HG02571 (cell line): ENCODE results near the gene IGIP.
"Not testable (repeated sequence)": the region's sequence is repeated elsewhere in the genome, so short reads cannot be mapped to it uniquely, and the experiment has no call there.

Experiments
- ATAC-seq: cut with Tn5 transposase; IDR thresholded peaks from one replicate; pipeline ENCODE4 v1.9.1; 2021; ENCODE audit warnings: mild to moderate bottlenecking, moderate library complexity; ENCODE audit not compliant: unreplicated experiment

The IGIP gene

GRCh38 chr5:140140435-140140834 is 14.7 kb downstream of the IGIP start:
- ATAC-seq: no peak

GRCh38 chr5:140141241-140141640 is 15.5 kb downstream of the IGIP start:
- ATAC-seq: no peak

- ATAC-seq: no peak
Observed at GRCh38 chr5:140142246-140142645, 16.5 kb downstream of the IGIP start.

- ATAC-seq: no peak
Observed at GRCh38 chr5:140142856-140143255, 17.1 kb downstream of the IGIP start.

- ATAC-seq: no peak
Observed at GRCh38 chr5:140143521-140144258, 18.0 kb downstream of the IGIP start.

GRCh38 chr5:140145256-140145655 is 19.5 kb downstream of the IGIP start:
- no peak for ATAC-seq

GRCh38 chr5:140145818-140146522 is 20.2 kb downstream of the IGIP start:
- ATAC-seq: no peak

GRCh38 chr5:140146523-140146842 is 20.7 kb downstream of the IGIP start:
- no peak for ATAC-seq

GRCh38 chr5:140147460-140147859 is 21.7 kb downstream of the IGIP start:
- no peak for ATAC-seq

- no peak for ATAC-seq
Observed at GRCh38 chr5:140148508-140148907, 22.8 kb downstream of the IGIP start.

GRCh38 chr5:140150201-140150600 is 24.5 kb downstream of the IGIP start:
- no peak for ATAC-seq

GRCh38 chr5:140151144-140152021 is 25.6 kb downstream of the IGIP start:
- ATAC-seq: no peak

GRCh38 chr5:140152022-140152999 is 26.6 kb downstream of the IGIP start:
- no peak for ATAC-seq

- ATAC-seq: no peak
Observed at GRCh38 chr5:140153255-140153654, 27.5 kb downstream of the IGIP start.

- no peak for ATAC-seq
Observed at GRCh38 chr5:140153905-140154304, 28.2 kb downstream of the IGIP start.

- not testable (repeated sequence) for ATAC-seq
Observed at GRCh38 chr5:140154710-140155381, 29.1 kb downstream of the IGIP start.

GRCh38 chr5:140157032-140157781 is 31.5 kb downstream of the IGIP start:
- peak; percentile 89 for ATAC-seq

- ATAC-seq: no peak
Observed at GRCh38 chr5:140159014-140159927, 33.5 kb downstream of the IGIP start.
